MM.1S (cell line): Measurements from ENCODE around the gene FAM83E.

Experiments
- CTCF ChIP-seq: fragments of 300-600 bp; sonication (generic); IDR thresholded peaks from 2 replicates; pipeline ENCODE4 v1.5.1; 2016; ENCODE audit warnings: antibody characterized with exemption, low read length, mixed read lengths
- EZH2 ChIP-seq: fragments of 300-600 bp; sonication (generic); optimal IDR thresholded peaks from 2 replicates; pipeline ENCODE3; 2017; ENCODE audit warnings: low read depth, mild to moderate bottlenecking, antibody characterized with exemption, low read length, mixed read lengths
- EZH2phosphoT487 ChIP-seq: fragments of 300-600 bp; sonication (generic); IDR thresholded peaks from 2 replicates; pipeline ENCODE4 v1.6.1; 2018; ENCODE audit warnings: antibody characterized with exemption, low read length

- TF ChIP-seq CTCF = no peak
- TF ChIP-seq EZH2phosphoT487 = no peak
- no peak for TF ChIP-seq EZH2
Observed at GRCh38 chr19:48618916-48619691, 4.2 kb upstream of the FAM83E start, which contains the start of the genes RPL18 and SPHK2.
